Measurements from ENCODE around the gene C14orf180.

DNA sequence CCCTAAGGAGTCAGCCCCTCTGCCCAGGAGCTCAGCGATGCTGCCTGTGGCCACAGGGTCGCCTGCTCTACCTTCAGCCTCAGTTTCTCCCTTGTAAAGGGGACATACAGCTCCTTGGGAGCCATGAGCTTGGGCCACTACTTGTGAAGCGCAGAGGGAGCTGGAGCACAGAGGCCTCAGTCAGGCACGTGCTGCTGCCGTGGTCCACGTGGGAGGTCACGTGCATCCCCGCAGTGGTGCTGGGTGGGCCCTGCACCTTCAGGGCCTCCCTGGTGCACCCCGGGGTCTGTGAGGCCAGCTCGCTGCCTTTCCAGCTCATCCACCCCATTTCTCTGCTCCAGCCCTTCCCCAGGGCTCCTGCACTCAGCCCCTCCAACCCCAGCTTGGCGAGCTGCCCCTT, 10.9 kb upstream of the C14orf180 start:
- TF ChIP-seq FOXM1 (IDR thresholded peaks at IDR 0.05; ENCODE audit: low read depth, low read length), result no peak
- TF ChIP-seq CEBPB (IDR thresholded peaks at IDR 0.05; ENCODE audit: borderline replicate concordance in 1 of 2, low read depth in 2 of 2, low read length in 2 of 2), result no peak
- no peak for TF ChIP-seq KDM1A (IDR thresholded peaks at IDR 0.05; ENCODE audit: borderline replicate concordance)

All from GM12878 (cell line).